CD8-positive, alpha-beta memory T cell (primary cell): ENCODE results near the gene IBSP. TPM values are rescaled to one million over a fixed set of nuclear protein-coding genes. Genes with fewer than 3 reads are reported as not detected.

Experiments used
- CTCF ChIA-PET: fragments of 350-600 bp; sonication (Branson Sonifier 250); formaldehyde crosslinking; loops from one replicate; lab custom pipeline; 2021; ENCODE audit warnings: antibody characterized with exemption; lab: Charles Lee
- POLR2A ChIA-PET: fragments of 350-600 bp; sonication (Branson Sonifier 250); formaldehyde crosslinking; loops from one replicate; lab custom pipeline; 2021; ENCODE audit warnings: antibody characterized with exemption; lab: Charles Lee
- DNase-seq, 5 donors: peaks; one replicate each; pipeline versions ENCODE4 v3.0.0 to v3.0.0-alpha.2; 2020 to 2022; ENCODE audit warnings: mixed read lengths in 1 of 5
- H3K27ac ChIP-seq: one replicate; pipeline ENCODE4 v1.7.0; 2013; ENCODE audit warnings: low read depth, mild to moderate bottlenecking, low read length, moderate library complexity
- H3K27me3 ChIP-seq: 2 replicates; pipeline ENCODE4 v1.7.0; 2013; ENCODE audit warnings: low read length, mild to moderate bottlenecking; ENCODE audit not compliant: insufficient read depth, poor library complexity, severe bottlenecking
- H3K36me3 ChIP-seq: 2 replicates; pipeline ENCODE4 v1.7.0; 2013; ENCODE audit warnings: mild to moderate bottlenecking, low read length, moderate library complexity; ENCODE audit not compliant: insufficient read depth
- H3K4me1 ChIP-seq: 2 replicates; pipeline ENCODE4 v1.7.0; 2013; ENCODE audit warnings: mild to moderate bottlenecking, low read length, moderate library complexity; ENCODE audit not compliant: insufficient read depth
- H3K4me3 ChIP-seq: 2 replicates; pipeline ENCODE4 v1.7.0; 2013; ENCODE audit warnings: mild to moderate bottlenecking, low read length
- H3K9me3 ChIP-seq: 2 replicates; pipeline ENCODE4 v1.7.0; 2013; ENCODE audit warnings: mild to moderate bottlenecking, low read length
- H3K27ac Mint-ChIP-seq, 8 donors: one replicate each; pipeline ENCODE4 v1.8.0; 2020 to 2021; ENCODE audit warnings: mixed read lengths in 8 of 8, mild to moderate bottlenecking in 6 of 8, inconsistent platforms in 3 of 8, moderate library complexity in 3 of 8
- H3K27me3 Mint-ChIP-seq, 2 donors: one replicate each; pipeline ENCODE4 v1.8.0; 2020 to 2021; ENCODE audit warnings: mixed read lengths in 2 of 2, mild to moderate bottlenecking in 1 of 2, moderate library complexity in 1 of 2
- H3K36me3 Mint-ChIP-seq, 3 donors: one replicate each; pipeline ENCODE4 v1.8.0; 2020 to 2021; ENCODE audit warnings: mixed read lengths in 3 of 3, inconsistent platforms in 1 of 3, mild to moderate bottlenecking in 1 of 3
- H3K4me1 Mint-ChIP-seq, 3 donors: one replicate each; pipeline ENCODE4 v1.8.0; 2020 to 2021; ENCODE audit warnings: mixed read lengths in 3 of 3, inconsistent platforms in 1 of 3, mild to moderate bottlenecking in 1 of 3
- H3K4me3 Mint-ChIP-seq, 7 donors: one replicate each; pipeline ENCODE4 v1.8.0; 2020 to 2021; ENCODE audit warnings: mixed read lengths in 7 of 7, mild to moderate bottlenecking in 6 of 7, moderate library complexity in 4 of 7, inconsistent platforms in 2 of 7
- H3K9me3 Mint-ChIP-seq, 5 donors: one replicate each; pipeline ENCODE4 v1.8.0; 2020 to 2022; ENCODE audit warnings: mixed read lengths in 5 of 5, mild to moderate bottlenecking in 3 of 5, moderate library complexity in 2 of 5, inconsistent platforms in 1 of 5
- polyA plus RNA-seq: library from polyadenylated mRNA; unstranded; fragments of 300-500 nt; fragmentation: Illumina TruSeq; gene quantifications from one replicate; pipeline ENCODE4 v1.2.3, GENCODE V29; 2021
- total RNA-seq, 2 experiments: library from RNA; stranded (reverse); gene quantifications; one replicate each; pipeline ENCODE4 v1.2.3, GENCODE V29; 2021

IBSP gene
- total and polyA plus RNA-seq, 3 experiments from 2014 or later, result not detected

GRCh38 chr4:87823724-87824123, 24.4 kb downstream of the IBSP start:
- Histone ChIP-seq H3K4me3 (no peak overlapping the region), H3K27ac (no peak overlapping the region), H3K9me3 (no peaks in the 10 kb centered on the region), H3K4me1 (no peaks in the 10 kb centered on the region), H3K36me3 (no peaks in the 10 kb centered on the region), H3K27me3 (no peaks in the 10 kb centered on the region)
- ChIA-PET POLR2A (no interaction called here), CTCF (no interaction called here)
- H3K4me3 Mint-ChIP-seq, result no peak overlapping the region
- H3K27me3 Mint-ChIP-seq, result peaks cover under 1 to 30% of the 10 kb centered on the region in 2 donors
- no peaks in the 10 kb centered on the region for H3K36me3 Mint-ChIP-seq
- H3K9me3 Mint-ChIP-seq, result peaks cover 0 to 6% (median 2%) of the 10 kb centered on the region in 5 donors
- no peaks in the 10 kb centered on the region for H3K4me1 Mint-ChIP-seq
- no peak for DNase-seq
- no peak overlapping the region for H3K27ac Mint-ChIP-seq

GRCh38 chr4:87824352-87824751, 25.0 kb downstream of the IBSP start:
- Mint-ChIP-seq H3K4me3 (no peak overlapping the region), H3K27me3 (peaks cover 3 to 30% of the 10 kb centered on the region in 2 donors), H3K27ac (no peak overlapping the region), H3K4me1 (no peaks in the 10 kb centered on the region), H3K9me3 (peaks cover 0 to 6% (median 2%) of the 10 kb centered on the region in 5 donors), H3K36me3 (no peaks in the 10 kb centered on the region)
- ChIA-PET POLR2A (no interaction called here), CTCF (no interaction called here)
- H3K4me3 ChIP-seq, result no peak overlapping the region
- H3K4me1 ChIP-seq, result no peaks in the 10 kb centered on the region
- H3K27me3 ChIP-seq, result no peaks in the 10 kb centered on the region
- no peaks in the 10 kb centered on the region for H3K9me3 ChIP-seq
- no peak overlapping the region for H3K27ac ChIP-seq
- DNase-seq, result no peak
- H3K36me3 ChIP-seq, result no peaks in the 10 kb centered on the region

DNA sequence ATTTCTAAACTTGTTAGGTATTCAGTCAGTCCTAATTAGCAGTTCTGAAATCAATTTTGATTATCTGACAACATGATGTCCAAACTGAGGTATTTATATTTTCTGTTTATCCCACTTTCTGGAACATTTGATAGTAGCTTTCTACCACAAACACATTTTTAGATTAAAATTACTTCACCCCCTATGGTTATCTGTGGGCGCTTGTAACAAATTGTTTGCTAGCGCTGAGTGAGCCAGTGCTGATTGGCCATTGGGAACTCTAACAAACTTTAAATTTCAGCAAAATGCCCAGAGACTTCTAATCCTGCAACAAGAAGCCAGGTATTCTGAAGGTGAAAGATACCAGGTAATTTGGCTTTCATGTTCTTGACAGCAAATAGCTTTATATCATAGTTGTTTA, 33.3 kb downstream of the IBSP start, which contains the start of gene MEPE:
MEPE (plus strand) TSS at position 301 of the 400 bp plus-strand sequence. CDS start 1,746 bp downstream, outside the sequence.
- POLR2A ChIA-PET, result no interaction called here

GRCh38 chr4:87834401-87834800, 35.0 kb downstream of the IBSP start:
- Mint-ChIP-seq H3K36me3 (no peaks in the 10 kb centered on the region), H3K4me1 (no peaks in the 10 kb centered on the region), H3K27me3 (peaks cover 6 to 19% of the 10 kb centered on the region in 2 donors), H3K9me3 (no peaks in the 10 kb centered on the region), H3K27ac (no peak overlapping the region), H3K4me3 (no peak overlapping the region)
- ChIA-PET CTCF (no interaction called here), POLR2A (no interaction called here)
- Histone ChIP-seq H3K36me3 (no peaks in the 10 kb centered on the region), H3K27ac (no peak overlapping the region), H3K9me3 (no peaks in the 10 kb centered on the region), H3K27me3 (peaks cover 5% of the 10 kb centered on the region), H3K4me1 (no peaks in the 10 kb centered on the region), H3K4me3 (no peak overlapping the region)
- no peak for DNase-seq

More for the DNA sequence above, 33.3 kb downstream of the IBSP start, which contains the start of gene MEPE:
- Histone ChIP-seq H3K27me3 (peaks cover 5% of the 10 kb centered on the region), H3K4me3 (no peak within 1 kb of the TSS), H3K9me3 (no peaks in the 10 kb centered on the region), H3K36me3 (no peaks in the 10 kb centered on the region), H3K4me1 (no peaks in the 10 kb centered on the region), H3K27ac (no peak within 1 kb of the TSS)
- DNase-seq, result no peak
- Mint-ChIP-seq H3K36me3 (no peaks in the 10 kb centered on the region), H3K27me3 (peaks cover 9 to 23% of the 10 kb centered on the region in 2 donors), H3K4me1 (no peaks in the 10 kb centered on the region), H3K9me3 (no peaks in the 10 kb centered on the region), H3K4me3 (no peak within 1 kb of the TSS), H3K27ac (no peak within 1 kb of the TSS)
- CTCF ChIA-PET, result no interaction called here

DNA sequence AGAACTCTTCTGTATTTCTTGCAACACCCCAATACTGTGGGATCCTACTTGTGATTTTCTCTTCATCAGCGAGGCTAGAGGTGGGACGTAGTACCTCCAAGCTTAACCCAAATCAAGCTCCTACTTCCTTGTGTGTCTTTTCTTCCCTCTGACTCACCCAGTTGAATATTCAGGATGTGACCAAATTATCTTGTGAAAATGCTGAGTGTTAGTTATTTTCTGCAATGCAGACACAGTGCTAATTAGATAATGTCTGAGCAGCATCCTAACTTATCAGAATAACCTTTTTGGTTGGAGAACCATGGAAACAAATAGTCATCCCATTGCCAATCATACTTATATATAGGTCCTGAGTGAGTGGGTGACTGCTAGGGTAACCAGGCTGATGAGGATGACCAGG, 35.8 kb downstream of the IBSP start:
- Mint-ChIP-seq H3K4me3 (no peak overlapping the region), H3K4me1 (no peaks in the 10 kb centered on the region), H3K27me3 (peaks cover 6 to 18% of the 10 kb centered on the region in 2 donors), H3K9me3 (no peaks in the 10 kb centered on the region), H3K36me3 (no peaks in the 10 kb centered on the region), H3K27ac (no peak overlapping the region)
- ChIA-PET POLR2A (no interaction called here), CTCF (no interaction called here)
- Histone ChIP-seq H3K27ac (no peak overlapping the region), H3K9me3 (no peaks in the 10 kb centered on the region), H3K36me3 (no peaks in the 10 kb centered on the region), H3K4me3 (no peak overlapping the region), H3K4me1 (no peaks in the 10 kb centered on the region), H3K27me3 (no peaks in the 10 kb centered on the region)
- DNase-seq, result no peak

DNA sequence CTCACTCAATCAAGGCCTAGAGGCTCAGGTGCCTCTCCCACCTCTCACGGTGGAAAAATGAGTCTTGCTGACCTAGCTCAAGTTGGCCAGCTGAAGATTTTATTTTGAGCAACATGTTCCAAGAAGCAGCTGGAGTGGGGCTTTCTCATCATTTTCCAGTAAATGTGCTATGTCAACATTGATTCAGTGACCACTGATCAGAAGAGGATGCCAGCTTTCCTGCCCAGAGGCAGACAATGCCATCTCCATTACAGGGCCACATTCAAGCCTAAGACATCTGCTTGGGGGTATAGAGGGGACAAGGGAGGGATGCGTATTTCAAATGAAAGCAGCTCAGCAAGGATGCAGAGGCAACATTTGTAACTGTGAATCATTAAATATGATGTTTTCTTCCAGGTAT, 36.4 kb downstream of the IBSP start:
- POLR2A ChIA-PET, result no interaction called here
- Mint-ChIP-seq H3K27me3 (peaks cover 5 to 19% of the 10 kb centered on the region in 2 donors), H3K4me1 (no peaks in the 10 kb centered on the region), H3K27ac (no peak overlapping the region), H3K36me3 (no peaks in the 10 kb centered on the region), H3K9me3 (no peaks in the 10 kb centered on the region), H3K4me3 (no peak overlapping the region)
- Histone ChIP-seq H3K27ac (no peak overlapping the region), H3K9me3 (no peaks in the 10 kb centered on the region), H3K27me3 (no peaks in the 10 kb centered on the region), H3K36me3 (no peaks in the 10 kb centered on the region), H3K4me1 (no peaks in the 10 kb centered on the region), H3K4me3 (no peak overlapping the region)
- no peak for DNase-seq
- CTCF ChIA-PET, result no interaction called here

DNA sequence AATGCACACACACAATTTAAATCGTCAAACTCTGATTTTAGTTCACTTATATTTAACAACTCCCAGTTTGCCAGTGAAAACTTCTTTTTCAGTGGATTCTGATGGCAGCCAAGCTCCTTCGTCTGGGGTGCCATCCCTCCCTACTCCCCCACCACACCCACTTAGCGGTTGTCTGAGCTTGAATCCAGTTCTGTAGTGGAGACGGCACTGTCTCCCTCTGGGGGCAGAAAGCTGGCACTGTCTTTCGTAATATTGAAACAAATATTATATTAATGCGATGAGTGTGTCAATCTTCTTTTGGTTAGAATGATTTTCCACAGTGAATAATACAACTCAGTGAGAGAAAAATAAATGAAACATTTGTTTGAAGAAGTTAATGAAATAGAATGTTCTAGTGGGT, 38.9 kb downstream of the IBSP start:
- Mint-ChIP-seq H3K4me1 (no peaks in the 10 kb centered on the region), H3K27me3 (peaks cover 8 to 29% of the 10 kb centered on the region in 2 donors), H3K4me3 (no peak overlapping the region), H3K9me3 (peaks cover 0 to 2% (median 0%) of the 10 kb centered on the region in 5 donors), H3K36me3 (no peaks in the 10 kb centered on the region), H3K27ac (no peak overlapping the region)
- DNase-seq, result no peak
- CTCF ChIA-PET, result interaction anchor here (2.1 kb wide), 1 partner anchor 11 kb away, joined by 10 read pairs; no protein-coding TSS in a partner anchor
- H3K27ac ChIP-seq, result no peak overlapping the region
- H3K4me3 ChIP-seq, result no peak overlapping the region
- no peaks in the 10 kb centered on the region for H3K36me3 ChIP-seq
- H3K4me1 ChIP-seq, result no peaks in the 10 kb centered on the region
- H3K27me3 ChIP-seq, result no peaks in the 10 kb centered on the region
- POLR2A ChIA-PET, result no interaction called here
- H3K9me3 ChIP-seq, result no peaks in the 10 kb centered on the region

DNA sequence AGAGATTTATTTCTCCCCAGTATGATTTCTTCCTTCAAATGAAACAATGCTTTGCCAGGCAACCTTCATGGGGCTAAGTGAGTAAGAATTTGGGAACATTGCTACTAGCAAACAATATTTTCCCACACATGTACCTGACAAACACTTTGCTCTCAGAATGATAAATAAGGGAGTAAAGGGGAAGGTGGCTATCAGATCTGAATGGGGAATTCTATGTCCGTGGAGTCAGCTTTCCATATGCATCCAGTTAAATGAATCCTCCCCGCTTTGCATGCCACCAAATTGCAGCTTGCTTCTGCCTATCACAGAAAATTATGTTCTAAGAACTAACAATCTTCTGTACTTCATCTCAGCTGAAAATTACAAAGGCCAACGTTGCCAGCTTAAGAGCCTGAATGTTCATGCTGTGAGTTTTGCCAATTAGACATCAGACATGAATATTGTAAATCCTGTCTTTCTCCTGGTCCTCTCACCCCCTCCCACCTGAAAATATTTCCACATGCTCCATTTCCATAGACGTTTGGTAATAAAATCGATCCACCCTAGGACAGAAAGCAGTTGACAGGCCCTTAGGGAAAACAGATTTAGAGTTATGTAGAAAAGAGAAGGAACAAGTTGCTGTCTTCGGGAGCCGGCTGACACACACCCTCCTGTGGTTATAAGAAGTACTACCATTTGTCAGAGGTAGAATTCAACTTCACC, 39.7 kb downstream of the IBSP start:
- no peak overlapping the region for H3K27ac Mint-ChIP-seq
- CTCF ChIA-PET, result interaction anchor here (2.1 kb wide), 1 partner anchor 10 kb away, joined by 10 read pairs; no protein-coding TSS in a partner anchor
- H3K9me3 Mint-ChIP-seq, result peaks cover 0 to 2% (median 0%) of the 10 kb centered on the region in 5 donors
- no peaks in the 10 kb centered on the region for H3K27me3 ChIP-seq
- no peaks in the 10 kb centered on the region for H3K36me3 ChIP-seq
- no peaks in the 10 kb centered on the region for H3K9me3 ChIP-seq
- DNase-seq, result no peak
- no peaks in the 10 kb centered on the region for H3K4me1 ChIP-seq
- POLR2A ChIA-PET, result no interaction called here
- H3K4me1 Mint-ChIP-seq, result no peaks in the 10 kb centered on the region
- H3K4me3 ChIP-seq, result no peak overlapping the region
- H3K27me3 Mint-ChIP-seq, result peaks cover 9 to 34% of the 10 kb centered on the region in 2 donors
- H3K27ac ChIP-seq, result no peak overlapping the region
- no peak overlapping the region for H3K4me3 Mint-ChIP-seq
- no peaks in the 10 kb centered on the region for H3K36me3 Mint-ChIP-seq
